Measurements from ENCODE around the gene BUB1. TPM values are rescaled to one million over a fixed set of nuclear protein-coding genes. Genes with fewer than 3 reads are reported as not detected.

BUB1 gene
- total and polyA plus RNA-seq, 9 of the 15 experiments (the other 6 are each of a cell fraction or from before 2014, with no cell fraction given): 73.4 to 247 (median 118) TPM

DNA sequence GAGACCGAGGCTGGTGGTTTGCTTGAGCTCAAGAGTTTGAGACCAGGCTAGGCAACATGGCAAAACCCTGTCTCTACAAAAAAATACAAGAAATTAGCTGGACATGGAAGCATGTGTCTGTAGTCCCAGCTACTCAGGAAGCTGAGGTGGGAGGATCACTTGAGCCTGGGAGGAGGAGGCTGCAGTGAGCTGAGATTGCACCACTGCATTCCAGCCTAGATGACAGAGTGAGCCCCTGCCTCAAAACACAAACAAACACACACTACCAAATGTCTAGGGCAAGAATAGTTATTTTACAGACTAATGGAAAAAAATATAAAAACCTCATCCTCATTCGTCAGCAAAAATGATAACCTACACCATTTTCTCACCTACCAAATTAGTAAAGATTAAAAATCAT lies 15.3 kb downstream of the BUB1 start:
- intact Hi-C loops (cut with micrococcal nuclease) (no loop called here), in situ Hi-C loops (cut with MboI) (no loop called here)
- no peak overlapping the region for H3K4me2 ChIP-seq (ENCODE audit: insufficient read depth, low read length)
- WGBS (ENCODE audit: insufficient coverage, low coverage, missing lambda C conversion rate): 92% methylated on average over 2 of the region's 2 CpGs
- H3K4me1 ChIP-seq (replicated peaks in 1 of 2; ENCODE audit: control insufficient read depth in 2 of 2, insufficient read depth in 2 of 2, low read length in 2 of 2): no peaks in the 10 kb centered on the region
- TF ChIP-seq KAT2B (IDR thresholded peaks at IDR 0.05; ENCODE audit: low read depth, low read length) (no peak), CREM (IDR thresholded peaks at IDR 0.05; ENCODE audit: low read depth) (no peak), ZNF165 (CRISPR knock-in tag; IDR thresholded peaks at IDR 0.05; ENCODE audit: borderline replicate concordance) (no peak), NR2C2 (CRISPR knock-in tag; IDR thresholded peaks at IDR 0.05) (no peak), NR2C2 (tag; IDR thresholded peaks at IDR 0.05) (no peak), ZKSCAN8 (CRISPR knock-in tag; IDR thresholded peaks at IDR 0.05) (no peak)
- TF ChIP-seq, protein P1, sequence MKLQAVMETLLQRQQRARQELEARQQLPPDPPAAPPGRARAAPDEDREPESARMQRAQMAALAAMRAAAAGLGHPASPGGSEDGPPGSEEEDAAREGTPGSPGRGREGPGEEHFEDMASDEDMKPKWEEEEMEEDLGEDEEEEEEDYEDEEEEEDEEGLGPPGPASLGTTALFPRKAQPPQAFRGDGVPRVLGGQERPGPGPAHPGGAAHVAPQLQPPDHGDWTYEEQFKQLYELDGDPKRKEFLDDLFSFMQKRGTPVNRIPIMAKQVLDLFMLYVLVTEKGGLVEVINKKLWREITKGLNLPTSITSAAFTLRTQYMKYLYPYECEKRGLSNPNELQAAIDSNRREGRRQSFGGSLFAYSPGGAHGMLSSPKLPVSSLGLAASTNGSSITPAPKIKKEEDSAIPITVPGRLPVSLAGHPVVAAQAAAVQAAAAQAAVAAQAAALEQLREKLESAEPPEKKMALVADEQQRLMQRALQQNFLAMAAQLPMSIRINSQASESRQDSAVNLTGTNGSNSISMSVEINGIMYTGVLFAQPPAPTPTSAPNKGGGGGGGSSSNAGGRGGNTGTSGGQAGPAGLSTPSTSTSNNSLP (IDR thresholded peaks at IDR 0.05; ENCODE audit: borderline replicate concordance, low read depth, low read length): no peak
- no peak overlapping the region for H3K27ac ChIP-seq (ENCODE audit: extremely low read depth, low read depth, low read length)
- BruUV-seq (replicated peaks): no TSS peak
- POLR2A ChIA-PET: interaction anchor here (1.0 to 2.2 kb wide), 2 partner anchors 13 to 16 kb away, joined by 3 to 12 read pairs; partner anchors contain the start of gene BUB1
- CTCF ChIA-PET (ENCODE audit: low intra/inter-chr PET ratio): no interaction called here
- ATAC-seq (no peak), FAIRE-seq (no peak), DNase-seq (ENCODE audit: extremely low read depth in 1 of 4, low spot score in 3 of 4) (no peak)
- no peaks in the 10 kb centered on the region for H3K9me3 ChIP-seq (replicated peaks; ENCODE audit: control insufficient read depth, insufficient read depth, low read depth, low read length)
- H3K9me1 ChIP-seq (ENCODE audit: control insufficient read depth, insufficient read depth, low read length): no peaks in the 10 kb centered on the region
- H3K4me3 ChIP-seq: no peak overlapping the region
- peaks cover 27% of the 10 kb centered on the region for H3K79me2 ChIP-seq (ENCODE audit: control insufficient read depth, insufficient read depth, low read length)
- no peak overlapping the region for H3K9ac ChIP-seq (ENCODE audit: insufficient read depth in 1 of 2, low read depth in 2 of 2, low read length in 2 of 2)
- H3K27me3 ChIP-seq (ENCODE audit: control insufficient read depth in 2 of 2, insufficient read depth in 2 of 2, low read length in 2 of 2): no peaks in the 10 kb centered on the region
- peaks cover 98% of the 10 kb centered on the region for H3K36me3 ChIP-seq (ENCODE audit: control insufficient read depth, insufficient read depth, low read length)
- no peak overlapping the region for H2AFZ ChIP-seq (ENCODE audit: low read depth, low read length)
- no peaks in the 10 kb centered on the region for H4K20me1 ChIP-seq (replicated peaks; ENCODE audit: control insufficient read depth, insufficient read depth, low read length)

All from K562 (cell line).